HG02884 (cell line): ENCODE measurements around the gene TRIM62.
"Not testable (repeated sequence)": the region's sequence is repeated elsewhere in the genome, so short reads cannot be mapped to it uniquely, and the experiment has no call there.

Experiments used
- ATAC-seq: cut with Tn5 transposase; IDR thresholded peaks from one replicate; pipeline ENCODE4 v1.9.1; 2021; ENCODE audit warnings: mild to moderate bottlenecking, moderate library complexity; ENCODE audit not compliant: unreplicated experiment

TRIM62 gene

DNA sequence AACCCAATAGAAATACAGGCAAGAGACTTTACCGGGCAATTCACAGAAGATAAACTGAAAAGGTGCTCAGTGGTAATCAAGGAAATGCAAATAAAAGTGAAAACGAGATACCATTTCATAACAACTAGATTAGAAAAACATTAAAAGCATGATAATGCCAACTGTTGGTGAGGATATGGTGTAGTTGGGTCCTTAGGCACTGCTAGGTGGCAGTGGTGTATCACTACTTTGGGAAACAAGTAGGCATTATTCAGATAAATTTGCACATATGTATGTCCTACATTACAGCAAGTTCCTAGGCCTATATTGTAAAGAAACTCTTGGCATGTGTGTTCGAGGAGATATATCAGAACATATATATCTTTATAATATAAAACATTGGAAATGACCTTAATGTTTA is 69.9 kb downstream of the TRIM62 start:
- ATAC-seq: no peak

DNA sequence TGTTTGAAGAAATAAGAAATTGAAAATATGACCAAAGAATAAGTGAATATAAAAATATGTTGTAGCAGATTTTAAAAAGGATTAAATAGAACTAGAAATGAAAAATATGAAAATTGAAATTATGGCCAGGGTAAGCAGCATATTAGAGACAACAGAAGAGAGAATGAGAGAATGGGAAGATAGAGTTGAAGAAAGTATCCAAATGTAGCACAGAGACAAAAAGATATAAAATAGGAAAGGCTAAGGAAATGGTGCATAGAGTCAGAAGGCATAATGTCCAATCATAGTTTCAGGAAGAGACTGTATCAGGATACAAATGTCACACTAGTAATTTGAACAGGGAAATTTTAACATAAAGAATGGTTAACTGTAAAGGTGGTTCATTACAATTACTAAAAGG is 71.4 kb downstream of the TRIM62 start:
- ATAC-seq: no peak

DNA sequence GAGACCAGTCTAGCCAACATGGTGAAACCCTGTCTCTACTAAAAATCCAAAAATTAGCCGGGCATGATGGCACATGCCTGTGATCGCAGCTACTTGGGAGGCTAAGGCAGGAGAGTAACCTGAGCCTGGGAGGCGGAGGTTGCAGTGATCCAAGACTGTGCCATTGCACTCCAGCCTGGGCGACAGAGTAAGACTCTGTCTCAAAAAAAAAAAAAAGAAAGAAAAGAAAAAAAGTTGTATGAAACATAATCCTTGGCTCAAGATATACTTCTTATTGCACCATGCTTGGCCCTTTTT is 81.8 kb downstream of the TRIM62 start:
- not testable (repeated sequence) for ATAC-seq

DNA sequence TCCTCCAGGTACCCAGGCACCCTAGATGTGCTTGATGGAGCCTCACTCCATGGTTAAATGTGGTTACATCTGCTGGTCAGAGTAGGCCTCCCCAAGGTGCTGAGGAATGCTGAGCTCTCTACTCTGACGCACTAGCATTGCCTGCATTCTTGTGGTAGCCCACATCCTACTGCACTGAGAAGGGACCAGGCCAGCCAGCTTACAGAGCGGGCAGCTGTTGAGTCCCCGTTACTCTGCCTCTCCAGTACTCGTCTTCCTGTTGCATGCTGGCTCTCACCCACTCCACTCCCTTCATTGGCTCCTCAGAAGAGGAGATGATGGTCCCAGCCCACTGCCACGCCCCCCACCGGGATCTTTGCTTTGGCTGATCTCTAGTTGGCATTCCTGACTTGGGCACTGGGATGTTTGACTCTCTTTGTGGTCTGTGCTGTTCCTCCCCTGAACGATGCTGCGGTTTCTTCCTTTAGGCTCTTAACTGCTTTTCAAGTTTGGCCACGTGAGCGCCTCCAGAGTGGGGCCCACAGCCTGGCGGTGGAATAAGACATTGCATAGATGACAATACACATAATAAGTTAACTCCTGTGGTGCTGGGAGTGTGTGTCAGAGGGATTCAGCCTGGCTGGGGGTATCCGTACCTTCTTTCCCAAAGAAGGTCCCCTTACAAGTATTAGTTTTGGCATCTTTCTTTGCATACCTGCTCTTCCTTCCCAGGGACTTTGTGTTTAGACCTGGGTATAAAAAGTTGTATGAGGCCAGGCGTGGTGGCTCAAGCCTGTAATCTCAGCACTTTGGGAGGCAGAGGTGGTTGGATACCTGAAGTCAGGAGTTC is 82.3 kb downstream of the TRIM62 start:
- ATAC-seq: no peak

DNA sequence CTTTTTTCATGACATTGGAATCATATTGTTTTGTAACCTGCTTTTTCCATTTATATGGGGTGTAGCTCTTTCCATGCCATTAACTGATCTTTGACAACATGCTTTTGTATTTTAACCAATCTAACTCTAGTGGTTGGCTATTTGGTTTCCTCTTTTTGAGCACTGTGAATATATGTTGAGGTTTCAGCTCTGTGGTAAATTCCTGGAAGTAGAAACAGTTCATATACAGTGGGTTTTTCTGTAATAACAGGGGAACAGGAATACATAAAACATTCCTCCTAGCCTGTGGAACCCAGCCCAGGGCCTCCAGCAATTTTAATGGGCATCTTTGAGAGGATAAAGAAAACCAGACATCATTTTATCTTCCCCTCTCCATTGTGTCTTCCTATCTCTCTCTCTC is 83.5 kb downstream of the TRIM62 start:
- no peak for ATAC-seq

DNA sequence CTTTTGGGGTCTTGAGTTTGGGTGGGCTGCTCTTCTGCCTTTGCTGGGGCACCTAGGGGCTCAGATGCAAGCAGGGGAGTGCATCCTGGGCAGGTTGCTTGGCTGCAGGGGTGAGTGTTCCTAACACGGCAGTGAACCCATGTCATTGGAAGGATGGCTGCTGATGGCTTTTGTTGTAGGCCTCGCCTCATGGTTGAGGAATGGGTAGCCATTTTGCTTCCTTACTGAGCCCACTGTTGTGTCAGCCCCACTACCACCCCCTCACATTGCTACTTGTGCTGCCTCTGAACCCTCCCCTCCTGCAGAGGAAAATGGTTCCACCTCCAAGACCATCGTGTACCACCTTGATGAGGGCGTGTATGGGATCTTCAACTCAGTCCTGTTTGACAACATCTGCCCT is 84.1 kb downstream of the TRIM62 start:
- no peak for ATAC-seq

DNA sequence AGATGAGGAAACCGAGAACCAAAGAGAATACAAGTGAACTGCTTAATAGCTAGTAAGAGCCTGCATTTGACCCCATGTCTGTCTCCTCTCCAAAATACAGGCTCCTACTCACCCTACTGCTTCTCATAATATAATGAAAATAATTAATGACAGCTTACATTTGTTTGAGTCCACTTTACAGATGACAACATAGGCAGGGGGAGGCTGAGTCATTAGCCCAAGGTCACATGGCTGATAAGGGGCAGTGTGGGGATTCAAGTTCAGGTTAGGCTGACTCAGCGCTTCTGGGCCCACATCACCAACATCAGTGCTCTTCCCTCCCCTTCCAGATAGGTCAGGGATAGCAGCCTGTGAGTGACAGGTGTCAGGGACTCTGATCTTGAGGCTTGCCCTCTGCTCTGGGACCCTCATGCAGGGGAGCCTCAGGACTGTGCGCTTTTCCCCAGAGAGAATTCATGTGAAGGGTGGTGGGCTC is 84.7 kb downstream of the TRIM62 start:
- no peak for ATAC-seq

DNA sequence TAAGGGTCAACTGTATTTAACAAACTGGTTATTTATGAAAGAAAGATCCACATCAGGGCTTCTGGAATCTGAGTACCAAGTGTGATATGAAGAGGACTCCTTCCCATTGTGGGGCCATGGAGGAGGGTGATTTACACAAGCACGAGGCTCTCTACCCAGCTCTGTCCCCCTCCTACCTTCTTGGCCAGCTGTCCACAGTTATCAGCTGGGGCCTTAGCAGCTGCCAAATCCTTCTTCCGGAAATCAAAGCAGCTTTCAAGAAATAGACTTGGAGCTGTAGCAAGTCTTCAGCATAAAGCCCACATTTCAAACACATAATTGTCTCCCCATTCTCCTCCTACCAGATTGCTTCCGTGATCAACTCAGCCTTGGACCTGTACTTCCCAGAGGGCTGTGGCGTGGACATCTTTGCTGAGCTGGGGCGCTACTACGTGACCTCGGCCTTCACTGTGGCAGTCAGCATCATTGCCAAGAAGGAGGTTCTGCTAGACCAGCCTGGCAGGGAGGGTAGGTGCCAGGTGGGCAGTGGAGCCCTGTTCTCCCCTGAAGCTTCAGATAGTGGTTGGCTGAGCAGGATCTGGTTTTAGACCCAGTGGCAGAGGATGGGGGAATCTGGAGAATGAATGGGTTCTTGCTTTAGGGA is 85.4 kb downstream of the TRIM62 start:
- ATAC-seq: no peak
